GM10248 (cell line): ENCODE measurements around the gene CEACAM7.

Source experiments
- CTCF ChIA-PET: fragments of 300-600 bp; sonication (Branson Sonifier 250); formaldehyde crosslinking; extraction: SDS; loops from one replicate; lab custom pipeline; 2021; ENCODE audit warnings: antibody characterized with exemption; lab: Yijun Ruan, JAX
- POLR2A ChIA-PET: fragments of 350-650 bp; sonication (Branson Sonifier 250); formaldehyde crosslinking; extraction: SDS; loops from one replicate; lab custom pipeline; 2020; ENCODE audit warnings: antibody characterized with exemption; lab: Yijun Ruan, JAX
- DNase-seq: peaks from one replicate; pipeline ENCODE4 v3.0.0; 2012; ENCODE audit errors: extremely low spot score
- CTCF ChIP-seq: IDR thresholded peaks from 2 replicates; pipeline ENCODE4 v1.5.1; 2012; ENCODE audit warnings: mild to moderate bottlenecking, low read depth; ENCODE audit errors: extremely low read depth, missing control alignments, control extremely low read depth

CEACAM7 gene

GRCh38 chr19:41707871-41708371, 19.9 kb upstream of the CEACAM7 start:
- no peak for TF ChIP-seq CTCF
- POLR2A ChIA-PET = no interaction called here
- CTCF ChIA-PET = interaction anchor here (1.2 to 1.8 kb wide), 4 partner anchors 15 to 66 kb away, joined by 5 to 11 read pairs (median 9); no protein-coding TSS in a partner anchor
- DNase-seq = no peak

GRCh38 chr19:41707502-41707812, 19.4 kb upstream of the CEACAM7 start:
- DNase-seq = no peak
- CTCF ChIA-PET = interaction anchor here (0.6 to 1.8 kb wide), 26 partner anchors 9 to 336 kb away, joined by 3 to 29 read pairs (median 4); no protein-coding TSS in a partner anchor
- no peak for TF ChIP-seq CTCF
- POLR2A ChIA-PET = no interaction called here

- POLR2A ChIA-PET = no interaction called here
- CTCF ChIA-PET = interaction anchor here (0.6 to 1.8 kb wide), 28 partner anchors 8 to 336 kb away, joined by 3 to 29 read pairs (median 4); partner anchors contain the start of gene CEACAM7
- DNase-seq = peak; percentile 86
- TF ChIP-seq CTCF = peak; percentile 72
Observed at GRCh38 chr19:41706741-41707501, 18.9 kb upstream of the CEACAM7 start.

- TF ChIP-seq CTCF = no peak
- CTCF ChIA-PET = interaction anchor here (1.1 kb wide), 2 partner anchors 15 to 35 kb away, joined by 3 read pairs; no protein-coding TSS in a partner anchor
- peak; percentile 40 for DNase-seq
- POLR2A ChIA-PET = no interaction called here
Observed at GRCh38 chr19:41705393-41706174, 17.5 kb upstream of the CEACAM7 start.

- ChIA-PET POLR2A (no interaction called here), CTCF (interaction anchor here (1.0 to 1.4 kb wide), 3 partner anchors 57 to 88 kb away, joined by 3 read pairs; no protein-coding TSS in a partner anchor)
- no peak for DNase-seq
- no peak for TF ChIP-seq CTCF
Observed at GRCh38 chr19:41703602-41704293, 15.7 kb upstream of the CEACAM7 start.

- no peak for TF ChIP-seq CTCF
- ChIA-PET POLR2A (no interaction called here), CTCF (interaction anchor here (0.8 to 2.0 kb wide), 6 partner anchors 9 to 93 kb away, joined by 3 to 17 read pairs (median 4); no protein-coding TSS in a partner anchor)
- DNase-seq = no peak
Observed at GRCh38 chr19:41702171-41702651, 14.1 kb upstream of the CEACAM7 start.
